Measurements from ENCODE around the gene EQTN.

Gene EQTN

GRCh38 chr9:27297050-27297449, at the start of gene EQTN:
Gene EQTN, minus strand, starts transcription at chr9:27297150. Its CDS starts 95 bp downstream, at chr9:27297055.
- Mint-ChIP-seq H3K4me3 (no peak within 1 kb of the TSS), H3K27me3 (peaks cover 7% of the 10 kb centered on the region), H3K36me3 (no peaks in the 10 kb centered on the region), H3K27ac (no peak within 1 kb of the TSS), H3K9me3 (no peaks in the 10 kb centered on the region), H3K4me1 (no peaks in the 10 kb centered on the region)

DNA sequence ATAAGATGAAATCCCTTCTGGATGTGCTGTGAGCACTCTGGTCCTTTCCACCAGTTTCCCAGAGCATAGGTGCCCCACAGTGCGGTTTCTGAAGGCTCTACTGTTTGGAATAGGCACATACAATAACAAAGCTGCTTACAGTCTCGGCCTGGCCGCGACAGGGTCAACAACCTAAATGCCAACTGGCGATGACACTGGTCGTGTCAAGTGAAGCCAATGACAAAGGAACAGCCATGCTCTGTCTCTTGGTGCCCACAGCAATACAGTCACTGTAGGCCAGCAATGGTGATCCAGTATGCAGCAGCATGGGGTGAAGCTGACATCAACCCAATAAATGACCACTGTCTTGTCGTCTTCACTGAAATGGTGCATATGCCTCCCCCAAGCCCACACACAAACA, 47.8 kb upstream of the EQTN start:
- Mint-ChIP-seq H3K4me1 (no peaks in the 10 kb centered on the region), H3K4me3 (no peak overlapping the region), H3K27ac (no peak overlapping the region), H3K27me3 (no peaks in the 10 kb centered on the region), H3K9me3 (no peaks in the 10 kb centered on the region), H3K36me3 (peaks cover 2% of the 10 kb centered on the region)

- H3K9me3 Mint-ChIP-seq: no peaks in the 10 kb centered on the region
- H3K4me3 Mint-ChIP-seq: no peak overlapping the region
- H3K36me3 Mint-ChIP-seq: no peaks in the 10 kb centered on the region
- H3K27ac Mint-ChIP-seq: no peak overlapping the region
- H3K27me3 Mint-ChIP-seq: no peaks in the 10 kb centered on the region
- no peaks in the 10 kb centered on the region for H3K4me1 Mint-ChIP-seq
These were observed 44.8 kb upstream of the EQTN start for GRCh38 chr9:27341545-27342294.

DNA sequence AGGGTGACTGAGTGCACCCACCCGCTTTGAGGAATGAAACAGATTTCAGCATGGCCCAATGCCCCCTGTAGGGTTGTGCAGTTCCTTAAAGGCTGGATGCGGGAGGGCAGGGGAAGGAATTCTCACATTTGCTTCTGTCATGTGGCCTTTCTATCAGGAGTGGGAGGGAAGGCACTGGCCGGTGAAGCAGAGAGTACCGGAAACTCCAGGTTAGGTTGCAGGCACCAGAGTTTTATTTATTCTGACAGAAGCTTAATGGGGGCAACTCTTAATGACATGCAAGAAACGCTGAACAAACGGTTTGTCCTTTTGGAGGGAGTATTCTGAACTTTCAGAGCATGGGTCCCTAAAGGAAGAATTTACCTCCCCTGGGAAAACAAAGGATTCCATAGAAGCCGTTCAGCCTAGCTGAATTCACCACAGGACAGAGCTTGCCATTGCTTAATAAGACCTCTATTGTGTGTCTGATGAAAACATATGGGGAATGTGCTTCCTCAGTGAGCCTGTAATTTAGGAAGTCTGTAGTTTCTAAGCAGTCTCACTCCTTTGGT, 44.1 kb upstream of the EQTN start:
- H3K27ac Mint-ChIP-seq: no peak overlapping the region
- H3K27me3 Mint-ChIP-seq: no peaks in the 10 kb centered on the region
- no peaks in the 10 kb centered on the region for H3K4me1 Mint-ChIP-seq
- no peak overlapping the region for H3K4me3 Mint-ChIP-seq
- no peaks in the 10 kb centered on the region for H3K9me3 Mint-ChIP-seq
- no peaks in the 10 kb centered on the region for H3K36me3 Mint-ChIP-seq

GRCh38 chr9:27340285-27340674, 43.3 kb upstream of the EQTN start:
- Mint-ChIP-seq H3K27me3 (peaks cover 1% of the 10 kb centered on the region), H3K4me3 (no peak overlapping the region), H3K9me3 (no peaks in the 10 kb centered on the region), H3K27ac (no peak overlapping the region), H3K4me1 (no peaks in the 10 kb centered on the region), H3K36me3 (no peaks in the 10 kb centered on the region)

DNA sequence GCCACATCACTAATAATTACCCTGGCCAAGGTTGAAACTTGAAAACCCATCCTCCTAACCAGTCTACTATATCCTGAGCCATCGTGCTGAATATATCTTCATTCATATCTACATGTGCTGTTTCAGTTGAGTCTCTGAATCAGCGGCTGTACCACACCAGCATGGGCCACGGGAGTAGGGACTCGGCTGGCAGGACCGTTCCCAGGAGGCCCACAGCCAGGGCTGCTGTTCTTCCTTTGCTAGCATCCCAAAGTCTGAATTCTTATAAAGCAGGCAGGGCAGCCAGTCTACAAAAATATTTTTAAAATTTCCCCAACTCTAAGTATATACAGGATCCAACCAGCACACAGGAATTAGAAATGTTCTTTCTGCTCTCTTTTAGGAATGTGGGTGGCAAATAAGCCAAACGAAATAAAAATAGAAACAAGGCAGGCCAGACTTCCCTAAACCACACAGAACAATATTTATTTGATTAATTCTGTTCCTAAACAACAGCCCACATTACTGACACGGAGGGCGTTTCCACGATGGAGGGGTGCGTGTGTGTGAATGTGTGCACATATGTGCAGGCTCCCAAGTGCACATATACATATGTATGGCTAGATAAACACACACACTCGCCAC, 42.8 kb upstream of the EQTN start:
- no peaks in the 10 kb centered on the region for H3K4me1 Mint-ChIP-seq
- H3K4me3 Mint-ChIP-seq: no peak overlapping the region
- no peak overlapping the region for H3K27ac Mint-ChIP-seq
- H3K36me3 Mint-ChIP-seq: no peaks in the 10 kb centered on the region
- peaks cover 1% of the 10 kb centered on the region for H3K27me3 Mint-ChIP-seq
- H3K9me3 Mint-ChIP-seq: no peaks in the 10 kb centered on the region

DNA sequence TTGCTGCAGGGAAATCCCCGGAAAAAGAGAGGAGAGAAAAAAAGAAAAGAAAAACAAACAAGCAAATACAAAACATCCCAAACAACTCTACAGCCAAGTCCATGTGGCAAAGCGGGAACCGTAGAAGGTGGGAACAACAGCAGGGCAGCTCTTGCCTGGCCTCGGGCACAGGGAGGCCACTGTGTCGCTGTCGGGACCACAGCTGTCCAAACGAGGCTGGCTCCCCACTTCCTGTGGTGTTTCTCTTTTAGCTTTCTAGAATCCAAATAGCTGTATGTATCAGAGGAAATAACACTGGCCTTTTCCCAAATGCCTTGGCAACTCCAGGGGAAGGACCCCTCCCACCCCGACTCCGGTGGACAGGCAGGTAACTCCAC, 41.6 kb upstream of the EQTN start:
- Mint-ChIP-seq H3K4me3 (no peak overlapping the region), H3K27ac (no peak overlapping the region), H3K9me3 (no peaks in the 10 kb centered on the region), H3K4me1 (no peaks in the 10 kb centered on the region), H3K36me3 (no peaks in the 10 kb centered on the region), H3K27me3 (peaks cover 1% of the 10 kb centered on the region)

GRCh38 chr9:27337833-27338526, 41.0 kb upstream of the EQTN start:
- Mint-ChIP-seq H3K9me3 (no peaks in the 10 kb centered on the region), H3K27me3 (peaks cover 1% of the 10 kb centered on the region), H3K36me3 (no peaks in the 10 kb centered on the region), H3K4me3 (no peak overlapping the region), H3K4me1 (no peaks in the 10 kb centered on the region), H3K27ac (no peak overlapping the region)

GRCh38 chr9:27337236-27337635, 40.3 kb upstream of the EQTN start:
- H3K27ac Mint-ChIP-seq: no peak overlapping the region
- H3K36me3 Mint-ChIP-seq: no peaks in the 10 kb centered on the region
- no peaks in the 10 kb centered on the region for H3K9me3 Mint-ChIP-seq
- H3K4me1 Mint-ChIP-seq: no peaks in the 10 kb centered on the region
- peaks cover 1% of the 10 kb centered on the region for H3K27me3 Mint-ChIP-seq
- no peak overlapping the region for H3K4me3 Mint-ChIP-seq

- Mint-ChIP-seq H3K27ac (no peak overlapping the region), H3K4me1 (no peaks in the 10 kb centered on the region), H3K36me3 (no peaks in the 10 kb centered on the region), H3K4me3 (no peak overlapping the region), H3K27me3 (peaks cover 1% of the 10 kb centered on the region), H3K9me3 (no peaks in the 10 kb centered on the region)
These were observed 39.9 kb upstream of the EQTN start for GRCh38 chr9:27336829-27337228.

DNA sequence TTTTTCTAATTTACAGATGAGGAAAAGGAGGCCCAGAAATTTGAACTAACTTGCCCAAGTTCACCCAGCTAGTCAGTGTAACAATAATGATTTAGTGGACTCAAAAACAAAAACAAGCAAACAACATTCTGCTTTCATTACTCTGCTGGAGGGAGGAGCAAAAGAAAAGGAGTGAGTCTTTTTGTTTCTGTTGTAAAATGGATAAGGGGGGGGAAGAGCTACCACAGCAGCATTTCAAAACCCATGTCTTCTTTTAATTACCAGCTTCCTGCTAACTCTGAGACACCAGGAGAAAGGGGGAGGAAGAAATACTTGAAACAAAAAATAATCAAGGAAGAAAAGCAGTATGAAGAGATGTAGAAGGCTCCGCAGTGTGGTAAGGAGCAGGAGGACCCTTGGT, 39.2 kb upstream of the EQTN start:
- H3K27me3 Mint-ChIP-seq: peaks cover 1% of the 10 kb centered on the region
- no peak overlapping the region for H3K27ac Mint-ChIP-seq
- H3K4me1 Mint-ChIP-seq: no peaks in the 10 kb centered on the region
- H3K9me3 Mint-ChIP-seq: no peaks in the 10 kb centered on the region
- no peak overlapping the region for H3K4me3 Mint-ChIP-seq
- H3K36me3 Mint-ChIP-seq: no peaks in the 10 kb centered on the region

- H3K27ac Mint-ChIP-seq: no peak overlapping the region
- no peaks in the 10 kb centered on the region for H3K36me3 Mint-ChIP-seq
- peaks cover 1% of the 10 kb centered on the region for H3K27me3 Mint-ChIP-seq
- no peak overlapping the region for H3K4me3 Mint-ChIP-seq
- no peaks in the 10 kb centered on the region for H3K9me3 Mint-ChIP-seq
- no peaks in the 10 kb centered on the region for H3K4me1 Mint-ChIP-seq
These were observed 38.1 kb upstream of the EQTN start for GRCh38 chr9:27335075-27335474.

GRCh38 chr9:27333241-27334052, 36.5 kb upstream of the EQTN start:
- no peak overlapping the region for H3K4me3 Mint-ChIP-seq
- H3K4me1 Mint-ChIP-seq: no peaks in the 10 kb centered on the region
- H3K27me3 Mint-ChIP-seq: peaks cover 1% of the 10 kb centered on the region
- H3K36me3 Mint-ChIP-seq: no peaks in the 10 kb centered on the region
- H3K9me3 Mint-ChIP-seq: no peaks in the 10 kb centered on the region
- H3K27ac Mint-ChIP-seq: no peak overlapping the region

GRCh38 chr9:27331393-27331792, 34.4 kb upstream of the EQTN start:
- no peaks in the 10 kb centered on the region for H3K36me3 Mint-ChIP-seq
- H3K27me3 Mint-ChIP-seq: peaks cover 1% of the 10 kb centered on the region
- no peaks in the 10 kb centered on the region for H3K9me3 Mint-ChIP-seq
- no peaks in the 10 kb centered on the region for H3K4me1 Mint-ChIP-seq
- H3K27ac Mint-ChIP-seq: no peak overlapping the region
- no peak overlapping the region for H3K4me3 Mint-ChIP-seq

DNA sequence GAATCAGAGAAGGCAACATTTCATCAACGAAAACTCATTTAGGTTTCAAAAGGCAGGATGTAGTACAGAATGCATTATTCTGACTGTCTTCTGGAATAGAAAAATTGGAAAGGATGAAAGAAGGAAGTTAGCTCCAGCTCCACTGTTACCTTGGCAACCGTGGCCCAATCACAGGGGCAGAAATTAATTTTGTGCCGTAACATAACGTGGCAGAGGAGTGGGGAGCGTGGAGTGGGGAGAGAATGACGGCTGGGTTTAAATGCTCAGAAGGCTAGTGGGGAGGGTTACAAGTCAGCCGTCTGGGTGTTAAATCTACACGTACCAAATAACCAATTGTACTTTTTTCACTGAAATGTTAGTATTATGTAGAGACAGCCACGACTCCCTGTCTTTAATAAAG, 32.3 kb upstream of the EQTN start:
- Mint-ChIP-seq H3K9me3 (no peaks in the 10 kb centered on the region), H3K4me3 (no peak overlapping the region), H3K36me3 (no peaks in the 10 kb centered on the region), H3K4me1 (no peaks in the 10 kb centered on the region), H3K27ac (no peak overlapping the region), H3K27me3 (peaks cover 2% of the 10 kb centered on the region)

All from activated naive CD4-positive, alpha-beta T cell treated with anti-CD3 and anti-CD28 coated beads, Interleukin-2, amount 50 U/mL, for 24 hours (primary cell).